ENCODE results near the gene DCTD.

DCTD gene

DNA sequence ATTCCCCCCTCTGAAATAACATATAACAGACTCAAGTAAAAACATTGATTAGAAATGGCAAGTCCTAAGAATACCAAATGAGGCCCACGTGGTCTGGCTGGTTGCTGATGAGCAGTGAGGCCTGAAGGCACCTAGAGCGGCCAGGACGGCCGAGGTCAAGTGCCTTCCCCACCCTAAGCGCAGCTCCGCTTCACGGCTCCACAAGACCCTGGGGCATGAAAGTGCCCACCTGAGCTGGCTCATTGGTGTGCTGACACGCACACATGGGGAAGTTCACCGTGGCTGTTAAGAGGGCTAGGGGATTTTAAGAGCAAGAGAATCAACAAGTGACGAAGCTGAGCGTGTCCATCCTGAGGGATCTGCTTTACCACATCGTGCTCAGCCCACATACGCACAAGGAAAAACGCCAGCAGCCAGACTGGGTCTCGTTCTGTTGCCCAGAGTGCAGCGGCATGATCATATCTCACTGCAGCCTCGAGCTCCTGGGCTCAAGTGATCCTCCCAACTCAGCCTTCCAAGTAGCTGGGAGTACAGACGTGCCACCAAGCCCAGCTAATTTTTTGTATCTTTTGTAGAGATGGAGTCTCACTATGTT is 22.4 kb downstream of the DCTD start:
- H2AFZ ChIP-seq (ENCODE audit: low read depth, low read length, severe bottlenecking), result no peak overlapping the region
- no peaks in the 10 kb centered on the region for H3K36me3 ChIP-seq (ENCODE audit: low read length)
- no peak for TF ChIP-seq CTCF (IDR thresholded peaks at IDR 0.05; ENCODE audit: insufficient read depth, low read length, poor library complexity, severe bottlenecking)
- no peak for TF ChIP-seq EZH2phosphoT487 (conservative IDR thresholded peaks at IDR 0.05; ENCODE audit: low read length)

GRCh38 chr4:182893474-182894080 is 23.6 kb downstream of the DCTD start:
- no peak overlapping the region for H3K27ac ChIP-seq (ENCODE audit: low read depth, low read length)
- H3F3A ChIP-seq (ENCODE audit: insufficient read depth), result no peaks in the 10 kb centered on the region
- no peaks in the 10 kb centered on the region for H3K79me2 ChIP-seq (ENCODE audit: insufficient read depth, low read length)
- no peak overlapping the region for H3K9ac ChIP-seq (ENCODE audit: low read length)
- no peaks in the 10 kb centered on the region for H3K9me3 ChIP-seq (ENCODE audit: insufficient read depth, low read length)
- no peak for TF ChIP-seq CTCF (IDR thresholded peaks at IDR 0.05; ENCODE audit: insufficient read depth, low read length, poor library complexity, severe bottlenecking)
- no peak for TF ChIP-seq EZH2phosphoT487 (conservative IDR thresholded peaks at IDR 0.05; ENCODE audit: low read length)
- H3K4me3 ChIP-seq (ENCODE audit: insufficient read depth, low read length, poor library complexity, severe bottlenecking), result no peak overlapping the region
- H3K27me3 ChIP-seq (ENCODE audit: low read length), result no peaks in the 10 kb centered on the region
- H3K36me3 ChIP-seq (ENCODE audit: low read length), result no peaks in the 10 kb centered on the region
- no peaks in the 10 kb centered on the region for H4K20me1 ChIP-seq (ENCODE audit: low read depth, low read length)
- no peak overlapping the region for H3K4me2 ChIP-seq (ENCODE audit: low read depth, low read length, poor library complexity, severe bottlenecking)
- H3K9me2 ChIP-seq (replicated peaks; ENCODE audit: insufficient read depth, low read length), result no peaks in the 10 kb centered on the region
- no peak overlapping the region for H2AFZ ChIP-seq (ENCODE audit: low read depth, low read length, severe bottlenecking)

More for the DNA sequence above, 22.4 kb downstream of the DCTD start:
- Histone ChIP-seq H3K27me3 (ENCODE audit: low read length) (no peaks in the 10 kb centered on the region), H4K20me1 (ENCODE audit: low read depth, low read length) (no peaks in the 10 kb centered on the region), H3K4me2 (ENCODE audit: low read depth, low read length, poor library complexity, severe bottlenecking) (no peak overlapping the region), H3K79me2 (ENCODE audit: insufficient read depth, low read length) (no peaks in the 10 kb centered on the region), H3K9me2 (replicated peaks; ENCODE audit: insufficient read depth, low read length) (no peaks in the 10 kb centered on the region), H3K27ac (ENCODE audit: low read depth, low read length) (no peak overlapping the region), H3F3A (ENCODE audit: insufficient read depth) (no peaks in the 10 kb centered on the region), H3K4me3 (ENCODE audit: insufficient read depth, low read length, poor library complexity, severe bottlenecking) (no peak overlapping the region), H3K9me3 (ENCODE audit: insufficient read depth, low read length) (no peaks in the 10 kb centered on the region), H3K9ac (ENCODE audit: low read length) (no peak overlapping the region)

- H3K36me3 ChIP-seq (ENCODE audit: low read length), result no peaks in the 10 kb centered on the region
- no peak overlapping the region for H3K4me2 ChIP-seq (ENCODE audit: low read depth, low read length, poor library complexity, severe bottlenecking)
- H3K79me2 ChIP-seq (ENCODE audit: insufficient read depth, low read length), result no peaks in the 10 kb centered on the region
- H3K27ac ChIP-seq (ENCODE audit: low read depth, low read length), result no peak overlapping the region
- H4K20me1 ChIP-seq (ENCODE audit: low read depth, low read length), result no peaks in the 10 kb centered on the region
- H3K9me3 ChIP-seq (ENCODE audit: insufficient read depth, low read length), result no peaks in the 10 kb centered on the region
- TF ChIP-seq EZH2phosphoT487 (conservative IDR thresholded peaks at IDR 0.05; ENCODE audit: low read length) (no peak), CTCF (IDR thresholded peaks at IDR 0.05; ENCODE audit: insufficient read depth, low read length, poor library complexity, severe bottlenecking) (no peak)
- H3K9ac ChIP-seq (ENCODE audit: low read length), result no peak overlapping the region
- no peaks in the 10 kb centered on the region for H3F3A ChIP-seq (ENCODE audit: insufficient read depth)
- H3K4me3 ChIP-seq (ENCODE audit: insufficient read depth, low read length, poor library complexity, severe bottlenecking), result no peak overlapping the region
- H3K27me3 ChIP-seq (ENCODE audit: low read length), result no peaks in the 10 kb centered on the region
- H2AFZ ChIP-seq (ENCODE audit: low read depth, low read length, severe bottlenecking), result no peak overlapping the region
- H3K9me2 ChIP-seq (replicated peaks; ENCODE audit: insufficient read depth, low read length), result no peaks in the 10 kb centered on the region
Observed at GRCh38 chr4:182893047-182893446, 24.1 kb downstream of the DCTD start.

All from SU-DHL-6 (cell line).